ENCODE results near the gene BRME1.
"Not testable (repeated sequence)": the region's sequence is repeated elsewhere in the genome, so short reads cannot be mapped to it uniquely, and the experiment has no call there.

Gene BRME1

GRCh38 chr19:13926010-13926409 lies 20.1 kb upstream of the BRME1 start:
- H3K4me1 ChIP-seq (ENCODE audit: control insufficient read depth, insufficient read depth, low read length, unreplicated experiment): no peaks in the 10 kb centered on the region
- no peak overlapping the region for H2AFZ ChIP-seq (ENCODE audit: low read length, unreplicated experiment)
- no peak overlapping the region for H3K4me3 ChIP-seq (ENCODE audit: low read depth, low read length)
- peaks cover 8% of the 10 kb centered on the region for H3K36me3 ChIP-seq (ENCODE audit: insufficient read depth, low read length)
- no peaks in the 10 kb centered on the region for H3K27me3 ChIP-seq (ENCODE audit: insufficient read depth, low read length)
- no peak overlapping the region for H3K27ac ChIP-seq (ENCODE audit: low read depth, low read length)
- H3K79me2 ChIP-seq (ENCODE audit: control insufficient read depth, insufficient read depth, low read length, unreplicated experiment): no peaks in the 10 kb centered on the region

- Histone ChIP-seq H3K4me3 (ENCODE audit: low read depth, low read length) (no peak overlapping the region), H3K27me3 (ENCODE audit: insufficient read depth, low read length) (no peaks in the 10 kb centered on the region), H3K36me3 (ENCODE audit: insufficient read depth, low read length) (peaks cover 17% of the 10 kb centered on the region), H2AFZ (ENCODE audit: low read length, unreplicated experiment) (no peak overlapping the region), H3K27ac (ENCODE audit: low read depth, low read length) (no peak overlapping the region), H3K4me1 (ENCODE audit: control insufficient read depth, insufficient read depth, low read length, unreplicated experiment) (no peaks in the 10 kb centered on the region), H3K79me2 (ENCODE audit: control insufficient read depth, insufficient read depth, low read length, unreplicated experiment) (no peaks in the 10 kb centered on the region)
Observed at GRCh38 chr19:13923194-13923987, 17.5 kb upstream of the BRME1 start.

GRCh38 chr19:13922118-13922517 lies 16.2 kb upstream of the BRME1 start:
- H3K36me3 ChIP-seq (ENCODE audit: insufficient read depth, low read length): peaks cover 17% of the 10 kb centered on the region
- not testable (repeated sequence) for H3K27me3 ChIP-seq (ENCODE audit: insufficient read depth, low read length); H3K79me2 ChIP-seq (ENCODE audit: control insufficient read depth, insufficient read depth, low read length, unreplicated experiment); H3K27ac ChIP-seq (ENCODE audit: low read depth, low read length); H3K4me1 ChIP-seq (ENCODE audit: control insufficient read depth, insufficient read depth, low read length, unreplicated experiment); H3K4me3 ChIP-seq (ENCODE audit: low read depth, low read length); H2AFZ ChIP-seq (ENCODE audit: low read length, unreplicated experiment)

- peaks cover 17% of the 10 kb centered on the region for H3K36me3 ChIP-seq (ENCODE audit: insufficient read depth, low read length)
- H3K79me2 ChIP-seq (ENCODE audit: control insufficient read depth, insufficient read depth, low read length, unreplicated experiment): no peaks in the 10 kb centered on the region
- no peaks in the 10 kb centered on the region for H3K27me3 ChIP-seq (ENCODE audit: insufficient read depth, low read length)
Observed at GRCh38 chr19:13920940-13921747, 15.2 kb upstream of the BRME1 start.

GRCh38 chr19:13920524-13920923 lies 14.6 kb upstream of the BRME1 start:
- Histone ChIP-seq H3K27me3 (ENCODE audit: insufficient read depth, low read length) (no peaks in the 10 kb centered on the region), H3K36me3 (ENCODE audit: insufficient read depth, low read length) (peaks cover 17% of the 10 kb centered on the region), H3K79me2 (ENCODE audit: control insufficient read depth, insufficient read depth, low read length, unreplicated experiment) (no peaks in the 10 kb centered on the region), H3K27ac (ENCODE audit: low read depth, low read length) (no peak overlapping the region), H3K4me1 (ENCODE audit: control insufficient read depth, insufficient read depth, low read length, unreplicated experiment) (no peaks in the 10 kb centered on the region), H3K4me3 (ENCODE audit: low read depth, low read length) (no peak overlapping the region), H2AFZ (ENCODE audit: low read length, unreplicated experiment) (no peak overlapping the region)

More at GRCh38 chr19:13920940-13921747, 15.2 kb upstream of the BRME1 start:
- Histone ChIP-seq H3K27ac (ENCODE audit: low read depth, low read length) (no peak overlapping the region), H2AFZ (ENCODE audit: low read length, unreplicated experiment) (no peak overlapping the region), H3K4me1 (ENCODE audit: control insufficient read depth, insufficient read depth, low read length, unreplicated experiment) (no peaks in the 10 kb centered on the region), H3K4me3 (ENCODE audit: low read depth, low read length) (no peak overlapping the region)

GRCh38 chr19:13918726-13919411 lies 13.0 kb upstream of the BRME1 start:
- Histone ChIP-seq H3K27ac (ENCODE audit: low read depth, low read length) (no peak overlapping the region), H2AFZ (ENCODE audit: low read length, unreplicated experiment) (no peak overlapping the region), H3K27me3 (ENCODE audit: insufficient read depth, low read length) (no peaks in the 10 kb centered on the region), H3K79me2 (ENCODE audit: control insufficient read depth, insufficient read depth, low read length, unreplicated experiment) (no peaks in the 10 kb centered on the region), H3K4me3 (ENCODE audit: low read depth, low read length) (no peak overlapping the region), H3K36me3 (ENCODE audit: insufficient read depth, low read length) (peaks cover 17% of the 10 kb centered on the region), H3K4me1 (ENCODE audit: control insufficient read depth, insufficient read depth, low read length, unreplicated experiment) (no peaks in the 10 kb centered on the region)

GRCh38 chr19:13917888-13918406 lies 12.0 kb upstream of the BRME1 start:
- Histone ChIP-seq H3K36me3 (ENCODE audit: insufficient read depth, low read length) (peaks cover 17% of the 10 kb centered on the region), H2AFZ (ENCODE audit: low read length, unreplicated experiment) (no peak overlapping the region), H3K4me1 (ENCODE audit: control insufficient read depth, insufficient read depth, low read length, unreplicated experiment) (no peaks in the 10 kb centered on the region), H3K27ac (ENCODE audit: low read depth, low read length) (no peak overlapping the region), H3K4me3 (ENCODE audit: low read depth, low read length) (no peak overlapping the region), H3K79me2 (ENCODE audit: control insufficient read depth, insufficient read depth, low read length, unreplicated experiment) (no peaks in the 10 kb centered on the region), H3K27me3 (ENCODE audit: insufficient read depth, low read length) (no peaks in the 10 kb centered on the region)

- H2AFZ ChIP-seq (ENCODE audit: low read length, unreplicated experiment): no peak overlapping the region
- H3K36me3 ChIP-seq (ENCODE audit: insufficient read depth, low read length): no peaks in the 10 kb centered on the region
- no peak overlapping the region for H3K27ac ChIP-seq (ENCODE audit: low read depth, low read length)
- H3K4me1 ChIP-seq (ENCODE audit: control insufficient read depth, insufficient read depth, low read length, unreplicated experiment): no peaks in the 10 kb centered on the region
- no peaks in the 10 kb centered on the region for H3K79me2 ChIP-seq (ENCODE audit: control insufficient read depth, insufficient read depth, low read length, unreplicated experiment)
- H3K27me3 ChIP-seq (ENCODE audit: insufficient read depth, low read length): no peaks in the 10 kb centered on the region
- no peak overlapping the region for H3K4me3 ChIP-seq (ENCODE audit: low read depth, low read length)
Observed at GRCh38 chr19:13914777-13915176, 8.9 kb upstream of the BRME1 start.

- Histone ChIP-seq H3K79me2 (ENCODE audit: control insufficient read depth, insufficient read depth, low read length, unreplicated experiment) (no peaks in the 10 kb centered on the region), H3K27ac (ENCODE audit: low read depth, low read length) (no peak overlapping the region), H3K27me3 (ENCODE audit: insufficient read depth, low read length) (no peaks in the 10 kb centered on the region), H3K4me3 (ENCODE audit: low read depth, low read length) (no peak overlapping the region), H3K4me1 (ENCODE audit: control insufficient read depth, insufficient read depth, low read length, unreplicated experiment) (no peaks in the 10 kb centered on the region), H2AFZ (ENCODE audit: low read length, unreplicated experiment) (no peak overlapping the region), H3K36me3 (ENCODE audit: insufficient read depth, low read length) (no peaks in the 10 kb centered on the region)
Observed at GRCh38 chr19:13913352-13913751, 7.4 kb upstream of the BRME1 start.

GRCh38 chr19:13909430-13909829 lies 3.5 kb upstream of the BRME1 start:
- Histone ChIP-seq H3K27ac (ENCODE audit: low read depth, low read length) (no peak overlapping the region), H3K4me1 (ENCODE audit: control insufficient read depth, insufficient read depth, low read length, unreplicated experiment) (peaks cover 5% of the 10 kb centered on the region), H2AFZ (ENCODE audit: low read length, unreplicated experiment) (no peak overlapping the region), H3K27me3 (ENCODE audit: insufficient read depth, low read length) (no peaks in the 10 kb centered on the region), H3K36me3 (ENCODE audit: insufficient read depth, low read length) (no peaks in the 10 kb centered on the region), H3K79me2 (ENCODE audit: control insufficient read depth, insufficient read depth, low read length, unreplicated experiment) (no peaks in the 10 kb centered on the region), H3K4me3 (ENCODE audit: low read depth, low read length) (no peak overlapping the region)
